Esophagus squamous epithelium (tissue), 4 donors: ENCODE results near the gene TWIST1.

Experiments used
- POLR2A ChIP-seq, 4 donors: fragments of 450-650 bp; IDR thresholded peaks; one replicate each; pipeline ENCODE4 v1.6.1; 2017; ENCODE audit warnings: antibody characterized with exemption in 4 of 4, mild to moderate bottlenecking in 4 of 4, moderate library complexity in 3 of 4
- TF ChIP-seq, protein P1 (sequence below), 6 experiments: fragments of 450-650 bp in 4 of 6; fragments of 200-600 bp in 2 of 6; sonication (generic) in 2 of 6; IDR thresholded peaks; one replicate each; pipeline ENCODE4 v1.5.1; 2016 to 2019; ENCODE audit warnings: antibody characterized with exemption in 6 of 6, mild to moderate bottlenecking in 4 of 6, moderate library complexity in 4 of 6

- TF ChIP-seq, protein P1, sequence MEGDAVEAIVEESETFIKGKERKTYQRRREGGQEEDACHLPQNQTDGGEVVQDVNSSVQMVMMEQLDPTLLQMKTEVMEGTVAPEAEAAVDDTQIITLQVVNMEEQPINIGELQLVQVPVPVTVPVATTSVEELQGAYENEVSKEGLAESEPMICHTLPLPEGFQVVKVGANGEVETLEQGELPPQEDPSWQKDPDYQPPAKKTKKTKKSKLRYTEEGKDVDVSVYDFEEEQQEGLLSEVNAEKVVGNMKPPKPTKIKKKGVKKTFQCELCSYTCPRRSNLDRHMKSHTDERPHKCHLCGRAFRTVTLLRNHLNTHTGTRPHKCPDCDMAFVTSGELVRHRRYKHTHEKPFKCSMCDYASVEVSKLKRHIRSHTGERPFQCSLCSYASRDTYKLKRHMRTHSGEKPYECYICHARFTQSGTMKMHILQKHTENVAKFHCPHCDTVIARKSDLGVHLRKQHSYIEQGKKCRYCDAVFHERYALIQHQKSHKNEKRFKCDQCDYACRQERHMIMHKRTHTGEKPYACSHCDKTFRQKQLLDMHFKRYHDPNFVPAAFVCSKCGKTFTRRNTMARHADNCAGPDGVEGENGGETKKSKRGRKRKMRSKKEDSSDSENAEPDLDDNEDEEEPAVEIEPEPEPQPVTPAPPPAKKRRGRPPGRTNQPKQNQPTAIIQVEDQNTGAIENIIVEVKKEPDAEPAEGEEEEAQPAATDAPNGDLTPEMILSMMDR (IDR thresholded peaks at IDR 0.05), result no peak
- TF ChIP-seq POLR2A (IDR thresholded peaks at IDR 0.05), result no peak
Measured at GRCh38 chr7:19119870-19120486, 2.5 kb upstream of the TWIST1 start.
